RWPE2 (cell line): Measurements from ENCODE around the gene FXN.
A peak's percentile ranks its signal among the peaks of the same experiment; 100 is the strongest.

Experiments used
- ATAC-seq: fragments of 200-7000 bp; cut with Tn5 transposase; 3 replicates; pipeline ENCODE4 v1.9.1; 2021; ENCODE audit warnings: low read depth
- DNase-seq: peaks from one replicate; pipeline ENCODE4 v3.0.0-alpha.2; 2020; ENCODE audit warnings: low spot score
- H3K27ac ChIP-seq: fragments of 450-650 bp; 2 replicates; pipeline ENCODE4 v1.5.1; 2017; ENCODE audit warnings: mild to moderate bottlenecking; ENCODE audit not compliant: poor library complexity, severe bottlenecking
- H3K27me3 ChIP-seq: fragments of 250-450 bp; sonication (Bioruptor Pico); 2 replicates; pipeline ENCODE4 v1.5.1; 2021; ENCODE audit warnings: mild to moderate bottlenecking, moderate library complexity; ENCODE audit not compliant: insufficient read depth, poor library complexity, severe bottlenecking
- H3K36me3 ChIP-seq: fragments of 250-450 bp; sonication (Bioruptor Pico); 2 replicates; pipeline ENCODE4 v1.5.1; 2020; ENCODE audit warnings: low read depth, mild to moderate bottlenecking, moderate library complexity
- H3K4me1 ChIP-seq: fragments of 250-450 bp; sonication (Bioruptor Pico); 2 replicates; pipeline ENCODE4 v1.5.1; 2021; ENCODE audit warnings: mild to moderate bottlenecking, moderate library complexity; ENCODE audit not compliant: insufficient read depth, poor library complexity, severe bottlenecking
- H3K4me3 ChIP-seq: fragments of 250-450 bp; sonication (Bioruptor Pico); 2 replicates; pipeline ENCODE4 v1.5.1; 2021; ENCODE audit warnings: mild to moderate bottlenecking, moderate library complexity; ENCODE audit not compliant: severe bottlenecking
- H3K9me3 ChIP-seq: fragments of 250-450 bp; sonication (Bioruptor Pico); 2 replicates; pipeline ENCODE4 v1.5.1; 2021; ENCODE audit warnings: mild to moderate bottlenecking, moderate library complexity; ENCODE audit not compliant: severe bottlenecking
- TF ChIP-seq, protein P1 (sequence below): fragments of 450-650 bp; IDR thresholded peaks from one replicate; pipeline ENCODE4 v1.5.1; 2017; ENCODE audit warnings: mild to moderate bottlenecking, moderate library complexity; ENCODE audit not compliant: poor library complexity, severe bottlenecking

FXN gene

DNA sequence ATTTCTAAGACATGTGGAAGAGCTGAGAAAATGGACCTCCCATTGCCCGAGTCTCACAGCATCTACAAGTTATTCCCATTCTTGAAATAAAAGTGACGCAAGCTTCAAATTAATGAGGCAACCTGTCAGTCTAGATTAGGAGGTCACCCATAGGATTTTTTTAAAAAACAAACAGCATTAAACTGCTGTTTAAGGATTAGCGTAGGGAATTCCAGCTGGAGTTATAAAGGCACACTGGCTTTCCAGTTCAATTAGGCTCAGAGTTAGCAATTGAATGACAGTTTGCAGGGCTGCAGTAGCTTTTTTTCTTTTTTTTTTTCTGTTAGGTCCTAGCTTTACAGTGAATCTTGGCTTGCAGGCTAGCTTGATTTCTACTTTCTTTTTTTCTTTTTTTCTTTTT lies 37.9 kb upstream of the FXN start:
- TF ChIP-seq, protein P1, sequence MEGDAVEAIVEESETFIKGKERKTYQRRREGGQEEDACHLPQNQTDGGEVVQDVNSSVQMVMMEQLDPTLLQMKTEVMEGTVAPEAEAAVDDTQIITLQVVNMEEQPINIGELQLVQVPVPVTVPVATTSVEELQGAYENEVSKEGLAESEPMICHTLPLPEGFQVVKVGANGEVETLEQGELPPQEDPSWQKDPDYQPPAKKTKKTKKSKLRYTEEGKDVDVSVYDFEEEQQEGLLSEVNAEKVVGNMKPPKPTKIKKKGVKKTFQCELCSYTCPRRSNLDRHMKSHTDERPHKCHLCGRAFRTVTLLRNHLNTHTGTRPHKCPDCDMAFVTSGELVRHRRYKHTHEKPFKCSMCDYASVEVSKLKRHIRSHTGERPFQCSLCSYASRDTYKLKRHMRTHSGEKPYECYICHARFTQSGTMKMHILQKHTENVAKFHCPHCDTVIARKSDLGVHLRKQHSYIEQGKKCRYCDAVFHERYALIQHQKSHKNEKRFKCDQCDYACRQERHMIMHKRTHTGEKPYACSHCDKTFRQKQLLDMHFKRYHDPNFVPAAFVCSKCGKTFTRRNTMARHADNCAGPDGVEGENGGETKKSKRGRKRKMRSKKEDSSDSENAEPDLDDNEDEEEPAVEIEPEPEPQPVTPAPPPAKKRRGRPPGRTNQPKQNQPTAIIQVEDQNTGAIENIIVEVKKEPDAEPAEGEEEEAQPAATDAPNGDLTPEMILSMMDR, result no peak
- Histone ChIP-seq H3K36me3 (no peaks in the 10 kb centered on the region), H3K27ac (no peak overlapping the region), H3K4me1 (no peaks in the 10 kb centered on the region), H3K4me3 (no peak overlapping the region), H3K27me3 (no peaks in the 10 kb centered on the region), H3K9me3 (no peaks in the 10 kb centered on the region)
- ATAC-seq, result no peak
- DNase-seq, result no peak

DNA sequence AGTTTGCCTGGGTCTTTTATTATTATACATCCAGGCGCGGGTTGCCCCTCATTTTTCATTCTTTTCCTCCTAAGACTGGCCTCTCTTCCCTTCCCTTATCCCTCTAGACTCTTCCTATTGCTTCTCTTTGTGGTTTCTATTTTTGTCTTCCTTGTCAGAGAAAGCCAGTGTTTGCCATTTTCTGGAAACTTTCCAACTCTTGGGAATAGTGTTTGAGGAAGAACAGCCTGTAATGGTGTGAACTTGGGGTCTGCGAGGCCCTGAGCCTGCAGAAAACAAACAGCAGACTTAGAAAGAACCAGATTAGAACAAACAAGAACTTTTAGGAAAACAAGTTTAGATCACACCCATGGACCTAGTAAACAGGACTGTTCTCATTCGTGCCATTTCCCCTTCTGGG lies 37.2 kb upstream of the FXN start:
- Histone ChIP-seq H3K9me3 (no peaks in the 10 kb centered on the region), H3K36me3 (no peaks in the 10 kb centered on the region), H3K4me1 (no peaks in the 10 kb centered on the region), H3K27ac (no peak overlapping the region), H3K4me3 (no peak overlapping the region), H3K27me3 (peaks cover under 1% of the 10 kb centered on the region)
- ATAC-seq (no peak), DNase-seq (no peak)
- TF ChIP-seq, protein P1, result no peak

DNA sequence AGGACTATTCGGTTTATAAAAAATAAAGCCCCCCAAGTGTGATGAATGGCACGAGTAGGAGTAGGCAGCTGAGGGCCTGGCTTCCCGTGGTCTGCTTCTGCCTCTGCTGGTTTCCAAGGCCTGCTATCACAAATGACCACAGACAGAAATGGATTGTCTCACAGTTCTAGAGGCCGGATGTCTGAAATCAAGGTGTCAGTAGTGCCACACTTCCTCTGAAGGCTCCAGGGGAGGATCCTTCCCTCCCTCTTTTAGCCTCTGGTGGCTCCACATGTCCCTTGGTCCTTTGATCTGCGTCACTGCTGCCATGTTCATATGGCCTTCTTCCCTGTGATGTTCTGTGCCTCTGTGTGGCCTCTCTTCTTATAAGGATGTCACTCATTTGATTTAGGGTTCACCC lies 36.7 kb upstream of the FXN start:
- H3K4me1 ChIP-seq, result no peaks in the 10 kb centered on the region
- H3K4me3 ChIP-seq, result no peak overlapping the region
- no peaks in the 10 kb centered on the region for H3K9me3 ChIP-seq
- TF ChIP-seq, protein P1, result no peak
- H3K27me3 ChIP-seq, result peaks cover 5% of the 10 kb centered on the region
- no peak overlapping the region for H3K27ac ChIP-seq
- H3K36me3 ChIP-seq, result no peaks in the 10 kb centered on the region
- DNase-seq (no peak), ATAC-seq (no peak)

DNA sequence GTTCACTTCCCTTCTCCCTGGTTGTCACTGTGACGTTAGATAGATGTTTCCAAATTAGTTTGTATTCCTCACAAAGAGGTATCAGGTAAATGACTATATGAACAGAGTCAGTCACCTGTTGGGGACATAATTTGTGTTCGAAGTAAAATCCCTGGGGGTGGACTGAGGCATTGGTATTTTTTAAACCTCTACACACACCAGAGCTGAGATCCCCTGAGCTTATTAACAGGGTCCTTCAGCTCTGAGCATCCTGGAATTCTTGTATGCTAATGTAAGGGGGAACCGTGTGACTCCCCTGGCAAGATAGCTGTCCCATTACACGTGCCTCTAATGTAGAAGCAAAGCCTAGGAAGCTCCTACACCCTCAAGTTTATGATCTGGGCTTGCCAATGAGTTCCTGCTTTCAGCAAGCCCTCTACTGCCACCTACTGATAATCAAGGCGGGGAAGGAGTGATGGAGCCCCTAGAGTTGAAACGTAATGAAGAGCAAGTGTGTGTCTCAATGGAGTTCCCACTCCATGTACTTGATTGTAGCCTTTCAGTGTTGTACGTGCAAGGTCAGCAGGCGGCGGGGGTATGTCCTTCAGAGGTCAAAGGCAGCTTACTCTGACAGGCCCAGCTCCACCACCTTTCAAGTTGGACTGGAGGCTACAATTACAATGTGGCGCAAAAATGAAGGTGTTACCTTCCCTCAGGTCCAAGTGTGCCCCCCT lies 36.0 kb upstream of the FXN start:
- ATAC-seq (peak; percentile 89), DNase-seq (no peak)
- TF ChIP-seq, protein P1, result peak; percentile 85

DNA sequence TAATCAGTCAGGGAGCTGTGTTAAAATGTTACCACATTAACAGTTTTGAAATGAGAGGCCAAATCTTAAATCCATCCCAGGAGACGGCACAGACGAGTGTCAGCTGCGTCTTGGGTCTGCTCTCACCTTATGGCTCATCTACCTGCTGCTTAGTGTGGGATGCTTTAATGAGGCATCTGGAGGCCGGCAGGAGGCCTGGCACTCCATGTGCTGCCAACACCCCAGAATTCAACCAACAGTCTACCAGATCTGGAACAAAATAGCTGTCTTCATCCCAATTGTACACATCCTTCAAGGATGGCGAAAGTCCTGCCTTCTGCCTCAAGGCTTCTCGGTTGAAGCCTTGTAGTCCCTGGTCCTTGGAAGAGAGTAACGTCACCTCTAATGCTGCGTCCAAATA lies 33.6 kb upstream of the FXN start:
- Histone ChIP-seq H3K9me3 (no peaks in the 10 kb centered on the region), H3K27ac (no peak overlapping the region), H3K4me3 (no peak overlapping the region), H3K4me1 (no peaks in the 10 kb centered on the region), H3K36me3 (no peaks in the 10 kb centered on the region), H3K27me3 (peaks cover 8% of the 10 kb centered on the region)
- DNase-seq (no peak), ATAC-seq (no peak)
- TF ChIP-seq, protein P1, result no peak

More for the DNA sequence above, 36.0 kb upstream of the FXN start:
- no peaks in the 10 kb centered on the region for H3K9me3 ChIP-seq
- no peak overlapping the region for H3K27ac ChIP-seq
- no peaks in the 10 kb centered on the region for H3K4me1 ChIP-seq
- H3K36me3 ChIP-seq, result no peaks in the 10 kb centered on the region
- H3K27me3 ChIP-seq, result peaks cover 8% of the 10 kb centered on the region
- no peak overlapping the region for H3K4me3 ChIP-seq
